SK-N-SH (cell line): ENCODE data around the gene TFCP2.

Experiments
- TF ChIP-seq, protein P1 (sequence below): IDR thresholded peaks from 2 replicates; pipeline ENCODE4; 2012
- TF ChIP-seq, protein P2 (sequence below): fragments of 200-600 bp; sonication (generic); IDR thresholded peaks from 2 replicates; pipeline ENCODE4 v1.6.1; 2017; ENCODE audit warnings: antibody characterized with exemption, mild to moderate bottlenecking, moderate library complexity

DNA sequence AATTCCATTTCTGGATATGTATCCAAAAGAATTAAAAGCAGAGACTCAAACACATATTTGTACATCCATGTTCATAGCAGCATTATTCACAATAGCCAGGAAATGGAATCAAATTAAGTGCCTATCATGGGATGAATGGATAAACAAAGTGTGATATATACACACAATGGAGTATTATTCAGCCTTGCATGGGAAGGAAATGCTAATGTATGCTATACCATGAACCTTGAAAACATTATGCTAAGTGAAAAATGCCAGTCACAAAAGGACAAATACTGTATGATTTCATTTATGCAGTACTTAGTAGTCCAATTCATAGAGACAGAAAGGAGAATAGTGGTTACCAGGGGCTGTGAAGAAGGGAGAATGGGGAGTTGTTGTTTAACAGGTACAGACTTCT is 57.4 kb downstream of the TFCP2 start:
- TF ChIP-seq, protein P1, sequence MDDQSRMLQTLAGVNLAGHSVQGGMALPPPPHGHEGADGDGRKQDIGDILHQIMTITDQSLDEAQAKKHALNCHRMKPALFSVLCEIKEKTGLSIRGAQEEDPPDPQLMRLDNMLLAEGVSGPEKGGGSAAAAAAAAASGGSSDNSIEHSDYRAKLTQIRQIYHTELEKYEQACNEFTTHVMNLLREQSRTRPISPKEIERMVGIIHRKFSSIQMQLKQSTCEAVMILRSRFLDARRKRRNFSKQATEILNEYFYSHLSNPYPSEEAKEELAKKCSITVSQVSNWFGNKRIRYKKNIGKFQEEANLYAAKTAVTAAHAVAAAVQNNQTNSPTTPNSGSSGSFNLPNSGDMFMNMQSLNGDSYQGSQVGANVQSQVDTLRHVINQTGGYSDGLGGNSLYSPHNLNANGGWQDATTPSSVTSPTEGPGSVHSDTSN, result no peak
- TF ChIP-seq, protein P2, sequence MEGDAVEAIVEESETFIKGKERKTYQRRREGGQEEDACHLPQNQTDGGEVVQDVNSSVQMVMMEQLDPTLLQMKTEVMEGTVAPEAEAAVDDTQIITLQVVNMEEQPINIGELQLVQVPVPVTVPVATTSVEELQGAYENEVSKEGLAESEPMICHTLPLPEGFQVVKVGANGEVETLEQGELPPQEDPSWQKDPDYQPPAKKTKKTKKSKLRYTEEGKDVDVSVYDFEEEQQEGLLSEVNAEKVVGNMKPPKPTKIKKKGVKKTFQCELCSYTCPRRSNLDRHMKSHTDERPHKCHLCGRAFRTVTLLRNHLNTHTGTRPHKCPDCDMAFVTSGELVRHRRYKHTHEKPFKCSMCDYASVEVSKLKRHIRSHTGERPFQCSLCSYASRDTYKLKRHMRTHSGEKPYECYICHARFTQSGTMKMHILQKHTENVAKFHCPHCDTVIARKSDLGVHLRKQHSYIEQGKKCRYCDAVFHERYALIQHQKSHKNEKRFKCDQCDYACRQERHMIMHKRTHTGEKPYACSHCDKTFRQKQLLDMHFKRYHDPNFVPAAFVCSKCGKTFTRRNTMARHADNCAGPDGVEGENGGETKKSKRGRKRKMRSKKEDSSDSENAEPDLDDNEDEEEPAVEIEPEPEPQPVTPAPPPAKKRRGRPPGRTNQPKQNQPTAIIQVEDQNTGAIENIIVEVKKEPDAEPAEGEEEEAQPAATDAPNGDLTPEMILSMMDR, result no peak
